Umbilical cord (tissue), 2 donors: Measurements from ENCODE around the gene CNN2. TPM values are rescaled to one million over a fixed set of nuclear protein-coding genes. Genes with fewer than 3 reads are reported as not detected.
A peak's percentile ranks its signal among the peaks of the same experiment; 100 is the strongest.

Source experiments
- DNase-seq: peaks from one replicate; pipeline ENCODE4 v3.0.0-alpha.2; 2015; ENCODE audit warnings: low spot score
- total RNA-seq: library from RNA; depleted of rRNA; stranded (reverse); fragments of >200 nt; gene quantifications from one replicate; pipeline ENCODE4 v1.2.3, GENCODE V29; 2014; ENCODE audit warnings: low replicate concordance; ENCODE audit not compliant: insufficient read depth

CNN2 gene
- total RNA-seq, 1 donor from 2014 or later: 120 TPM

DNA sequence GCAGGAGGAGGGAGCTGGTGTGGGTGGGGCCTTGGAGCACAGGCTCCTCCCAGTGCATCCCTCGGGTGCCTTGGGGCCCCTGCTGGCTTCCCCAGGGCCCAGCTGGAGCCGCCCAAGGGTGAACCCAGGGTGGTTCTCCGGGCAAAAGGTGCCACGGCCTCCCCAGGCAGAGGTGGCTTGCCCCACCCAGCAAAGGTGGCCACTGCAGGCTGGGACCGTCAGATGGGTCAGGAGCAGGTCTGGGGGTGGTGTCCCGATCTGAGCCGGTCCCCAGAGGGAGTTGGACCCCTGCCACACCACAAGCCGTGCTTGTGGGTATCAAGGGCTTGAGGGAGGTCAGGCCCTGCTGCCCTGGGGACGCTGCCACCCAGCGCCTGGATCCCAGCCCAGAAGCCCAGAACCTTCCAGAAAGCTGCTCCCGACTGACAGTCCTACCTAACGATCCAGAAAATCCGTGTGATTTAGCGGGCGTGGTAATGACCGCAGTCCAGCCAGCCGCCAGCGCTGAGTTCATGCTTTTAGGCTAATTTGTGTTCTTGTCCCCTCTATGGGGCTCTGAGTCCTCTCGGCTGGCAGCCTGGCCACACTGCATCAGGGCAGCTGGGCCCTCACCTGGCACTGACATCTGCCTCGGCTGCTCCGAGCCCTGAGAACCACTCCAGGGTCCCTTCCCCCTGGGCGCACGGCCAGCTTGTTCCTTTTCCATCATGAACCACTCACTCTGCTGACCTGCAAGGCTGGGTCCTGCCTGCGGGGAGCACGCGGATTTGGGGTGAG is 31.2 kb upstream of the CNN2 start:
- DNase-seq: no peak

DNA sequence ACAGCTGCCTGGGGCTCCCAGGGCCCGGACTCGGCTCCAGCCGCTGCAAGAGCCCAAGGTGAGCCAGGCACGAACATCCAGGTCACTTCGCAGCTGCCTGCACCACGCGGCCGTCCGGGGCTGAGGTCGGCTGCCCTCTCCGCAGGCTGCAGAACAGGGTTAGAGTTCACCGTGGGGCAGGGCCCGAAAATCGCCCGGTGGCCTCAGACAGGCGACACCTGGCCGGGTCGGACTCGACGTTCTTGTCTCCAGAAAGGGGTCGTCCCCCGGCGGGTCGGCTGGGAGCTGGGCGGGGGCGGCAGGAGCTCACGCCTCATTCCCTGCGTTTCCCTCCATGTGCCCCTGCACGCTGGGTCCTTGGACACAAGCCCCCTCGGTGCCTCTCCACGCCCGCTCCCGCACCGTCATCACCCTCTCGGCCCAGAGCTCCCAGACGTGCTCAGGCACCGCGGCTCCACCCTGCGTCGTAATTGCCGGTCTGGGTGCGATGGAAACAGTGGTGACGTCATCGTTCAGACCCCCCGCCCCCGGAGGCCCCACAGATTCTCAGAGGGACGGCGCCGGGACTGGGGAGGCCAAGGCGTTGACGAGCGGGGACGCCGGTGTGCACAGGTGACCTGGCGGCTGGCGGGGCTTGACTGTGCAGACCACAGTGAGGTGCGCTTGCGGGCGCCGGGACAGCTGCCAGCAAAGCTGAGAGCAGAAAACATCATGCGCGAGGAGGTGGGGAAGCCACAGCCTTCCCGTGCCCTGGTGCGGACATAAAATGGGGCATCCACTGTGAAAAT is 30.2 kb upstream of the CNN2 start:
- peak; percentile 51 for DNase-seq

DNA sequence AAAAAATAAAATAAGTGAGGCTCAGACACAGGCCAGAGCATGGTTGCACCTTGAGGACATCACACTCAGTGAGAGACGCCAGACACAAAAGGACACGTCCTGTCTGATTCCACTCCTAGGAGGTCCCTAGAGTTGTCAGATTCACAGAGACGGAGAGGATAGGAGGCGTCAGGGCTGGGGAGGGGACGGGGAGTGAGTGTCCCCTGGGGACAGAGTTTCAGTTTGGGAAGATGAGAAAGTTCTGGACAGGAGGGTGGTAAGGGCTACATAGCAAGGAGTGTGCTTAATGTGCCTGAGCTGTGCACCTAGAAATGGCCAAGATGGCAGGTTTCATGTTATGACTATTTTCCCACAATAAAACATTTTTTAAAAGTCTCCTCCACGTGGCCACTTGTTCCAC is 28.3 kb upstream of the CNN2 start:
- DNase-seq: no peak

GRCh38 chr19:999379-999719 is 27.1 kb upstream of the CNN2 start:
- DNase-seq: no peak

- no peak for DNase-seq
Observed at GRCh38 chr19:1000095-1000494, 26.3 kb upstream of the CNN2 start, which contains the start of gene GRIN3B. TSS of gene GRIN3B (plus strand) at chr19:1000419. CDS start at chr19:1000438, 19 bp downstream.

GRCh38 chr19:1000591-1001537 is 25.5 kb upstream of the CNN2 start:
- no peak for DNase-seq

- no peak for DNase-seq
Observed at GRCh38 chr19:1001538-1002166, 24.8 kb upstream of the CNN2 start.

DNA sequence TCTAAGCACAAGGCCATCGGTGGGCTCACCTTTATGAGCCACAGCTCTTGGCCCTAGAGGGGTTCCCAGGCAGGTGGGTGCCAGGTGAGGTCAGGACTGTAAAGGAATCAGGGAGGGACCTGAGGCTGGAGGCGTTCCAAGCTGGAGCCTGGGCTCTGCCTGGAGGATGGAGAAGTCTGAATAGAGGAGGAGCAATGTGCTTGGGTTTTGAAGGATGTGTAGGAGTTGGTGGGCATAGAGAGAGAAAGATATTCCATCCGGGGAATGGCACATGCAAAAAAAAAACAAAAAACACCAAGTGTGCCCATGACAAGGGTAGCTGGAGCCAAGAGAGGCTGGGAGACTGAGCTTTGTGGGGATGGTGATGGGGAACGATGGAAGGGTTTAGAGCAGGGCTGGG is 23.8 kb upstream of the CNN2 start:
- DNase-seq: no peak

DNA sequence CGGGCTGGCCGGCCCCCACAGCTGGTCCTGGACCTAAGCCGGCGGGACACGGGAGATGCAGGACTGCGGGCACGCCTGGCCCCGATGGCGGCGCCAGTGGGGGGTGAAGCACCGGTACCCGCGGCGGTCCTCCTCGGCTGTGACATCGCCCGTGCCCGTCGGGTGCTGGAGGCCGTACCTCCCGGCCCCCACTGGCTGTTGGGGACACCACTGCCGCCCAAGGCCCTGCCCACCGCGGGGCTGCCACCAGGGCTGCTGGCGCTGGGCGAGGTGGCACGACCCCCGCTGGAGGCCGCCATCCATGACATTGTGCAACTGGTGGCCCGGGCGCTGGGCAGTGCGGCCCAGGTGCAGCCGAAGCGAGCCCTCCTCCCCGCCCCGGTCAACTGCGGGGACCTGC is 23.1 kb upstream of the CNN2 start:
- DNase-seq: no peak

DNA sequence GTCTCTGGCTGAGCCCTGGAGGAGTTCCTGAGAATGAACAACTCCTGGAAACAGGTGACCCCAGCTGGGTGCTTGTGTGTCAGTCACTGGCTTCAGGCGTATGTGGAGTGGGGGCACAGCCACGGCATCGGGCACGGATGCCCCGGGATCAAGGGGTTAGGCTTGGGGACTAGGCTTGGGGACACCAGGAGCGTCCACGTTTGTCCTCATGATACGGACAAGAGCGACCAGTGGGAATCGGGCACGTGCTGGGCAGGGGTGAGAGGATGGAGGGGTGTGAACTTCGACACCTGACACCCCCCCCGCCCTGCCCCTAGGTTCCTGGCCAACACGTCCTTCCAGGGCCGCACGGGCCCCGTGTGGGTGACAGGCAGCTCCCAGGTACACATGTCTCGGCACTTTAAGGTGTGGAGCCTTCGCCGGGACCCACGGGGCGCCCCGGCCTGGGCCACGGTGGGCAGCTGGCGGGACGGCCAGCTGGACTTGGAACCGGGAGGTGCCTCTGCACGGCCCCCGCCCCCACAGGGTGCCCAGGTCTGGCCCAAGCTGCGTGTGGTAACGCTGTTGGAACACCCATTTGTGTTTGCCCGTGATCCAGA is 22.1 kb upstream of the CNN2 start:
- no peak for DNase-seq

DNA sequence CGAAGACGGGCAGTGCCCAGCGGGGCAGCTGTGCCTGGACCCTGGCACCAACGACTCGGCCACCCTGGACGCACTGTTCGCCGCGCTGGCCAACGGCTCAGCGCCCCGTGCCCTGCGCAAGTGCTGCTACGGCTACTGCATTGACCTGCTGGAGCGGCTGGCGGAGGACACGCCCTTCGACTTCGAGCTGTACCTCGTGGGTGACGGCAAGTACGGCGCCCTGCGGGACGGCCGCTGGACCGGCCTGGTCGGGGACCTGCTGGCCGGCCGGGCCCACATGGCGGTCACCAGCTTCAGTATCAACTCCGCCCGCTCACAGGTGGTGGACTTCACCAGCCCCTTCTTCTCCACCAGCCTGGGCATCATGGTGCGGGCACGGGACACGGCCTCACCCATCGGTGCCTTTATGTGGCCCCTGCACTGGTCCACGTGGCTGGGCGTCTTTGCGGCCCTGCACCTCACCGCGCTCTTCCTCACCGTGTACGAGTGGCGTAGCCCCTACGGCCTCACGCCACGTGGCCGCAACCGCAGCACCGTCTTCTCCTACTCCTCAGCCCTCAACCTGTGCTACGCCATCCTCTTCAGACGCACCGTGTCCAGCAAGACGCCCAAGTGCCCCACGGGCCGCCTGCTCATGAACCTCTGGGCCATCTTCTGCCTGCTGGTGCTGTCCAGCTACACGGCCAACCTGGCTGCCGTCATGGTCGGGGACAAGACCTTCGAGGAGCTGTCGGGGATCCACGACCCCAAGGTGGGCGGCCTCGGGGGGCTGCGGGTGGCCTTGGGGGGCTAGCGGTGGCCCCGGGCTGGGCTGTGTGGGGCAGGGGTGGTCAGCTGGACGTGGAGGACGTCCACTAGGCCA is 21.4 kb upstream of the CNN2 start:
- DNase-seq: no peak

DNA sequence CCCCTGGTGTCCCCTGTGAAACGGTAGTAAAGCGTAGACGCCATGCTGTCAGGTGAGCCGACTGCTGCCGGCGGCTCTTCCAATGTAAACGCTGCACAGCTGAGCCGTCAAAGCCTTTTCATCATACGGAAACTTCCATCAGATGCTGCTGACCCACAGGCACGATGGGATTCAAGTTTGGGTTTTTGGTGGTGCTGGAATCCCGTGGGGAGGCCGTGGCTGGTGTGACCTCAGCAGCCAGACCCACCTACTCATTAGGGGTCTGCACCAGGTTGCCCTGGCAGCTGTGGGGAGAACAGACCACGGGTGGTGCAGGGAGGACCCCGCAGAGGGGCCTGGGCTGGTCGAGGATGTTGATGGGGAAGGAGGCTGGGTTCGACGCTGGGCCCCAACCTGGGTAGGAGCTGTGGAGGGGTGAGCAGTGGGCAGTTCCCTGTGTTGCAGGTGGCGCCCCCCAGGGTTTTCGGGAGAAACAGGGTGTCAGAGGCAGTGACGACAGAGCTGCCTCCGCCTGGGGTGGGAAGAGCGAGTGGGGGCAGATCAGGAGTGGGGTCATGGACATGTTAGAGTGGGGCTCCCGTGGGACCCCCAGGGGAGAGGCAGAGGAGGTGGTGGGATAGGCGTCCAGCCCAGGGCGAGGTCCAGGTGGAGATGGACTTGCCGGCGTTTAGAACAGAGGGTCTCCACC is 19.6 kb upstream of the CNN2 start:
- no peak for DNase-seq

GRCh38 chr19:1007399-1008251 is 18.8 kb upstream of the CNN2 start:
- DNase-seq: no peak

GRCh38 chr19:1008268-1009040 is 18.0 kb upstream of the CNN2 start:
- no peak for DNase-seq

DNA sequence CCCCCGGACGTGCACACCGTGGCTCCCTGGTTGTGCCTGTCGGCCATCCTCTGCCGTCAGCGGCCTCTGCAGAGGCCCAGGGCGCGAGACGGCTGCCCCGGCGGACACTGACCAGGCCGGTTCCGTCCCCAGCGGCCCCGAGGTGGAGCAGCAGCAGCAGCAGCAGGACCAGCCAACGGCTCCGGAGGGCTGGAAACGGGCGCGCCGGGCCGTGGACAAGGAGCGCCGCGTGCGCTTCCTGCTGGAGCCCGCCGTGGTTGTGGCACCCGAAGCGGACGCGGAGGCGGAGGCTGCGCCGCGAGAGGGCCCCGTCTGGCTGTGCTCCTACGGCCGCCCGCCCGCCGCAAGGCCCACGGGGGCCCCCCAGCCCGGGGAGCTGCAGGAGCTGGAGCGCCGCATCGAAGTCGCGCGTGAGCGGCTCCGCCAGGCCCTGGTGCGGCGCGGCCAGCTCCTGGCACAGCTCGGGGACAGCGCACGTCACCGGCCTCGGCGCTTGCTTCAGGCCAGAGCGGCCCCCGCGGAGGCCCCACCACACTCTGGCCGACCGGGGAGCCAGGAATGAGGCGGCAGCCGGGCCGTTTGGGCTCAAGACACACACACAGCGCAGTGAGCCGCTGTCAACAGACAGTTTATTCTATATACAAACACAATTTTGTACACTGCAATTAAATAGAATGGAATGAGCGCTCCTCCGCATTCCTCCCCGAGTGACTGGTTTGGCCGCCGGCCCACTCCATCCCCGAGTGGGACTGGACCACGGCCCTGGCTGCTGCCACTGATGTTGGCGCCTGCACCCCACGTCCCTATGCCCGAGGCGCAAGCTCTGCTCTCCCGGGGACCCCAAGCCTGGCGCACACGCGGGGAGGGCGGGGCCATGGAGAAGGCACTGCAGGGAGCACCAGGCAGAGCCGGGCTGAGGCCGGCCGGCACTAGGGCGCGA is 17.1 kb upstream of the CNN2 start:
- no peak for DNase-seq

- no peak for DNase-seq
Observed at GRCh38 chr19:1009981-1010538, 16.3 kb upstream of the CNN2 start.
